ENCODE data around the gene BCL2. TPM values are rescaled to one million over a fixed set of nuclear protein-coding genes. Genes with fewer than 3 reads are reported as not detected.
"Not testable (repeated sequence)": the region's sequence is repeated elsewhere in the genome, so short reads cannot be mapped to it uniquely, and the experiment has no call there.

The BCL2 gene
- total RNA-seq, 4 donors from 2014 or later = 14.3 to 34.8 (median 23.5) TPM

DNA sequence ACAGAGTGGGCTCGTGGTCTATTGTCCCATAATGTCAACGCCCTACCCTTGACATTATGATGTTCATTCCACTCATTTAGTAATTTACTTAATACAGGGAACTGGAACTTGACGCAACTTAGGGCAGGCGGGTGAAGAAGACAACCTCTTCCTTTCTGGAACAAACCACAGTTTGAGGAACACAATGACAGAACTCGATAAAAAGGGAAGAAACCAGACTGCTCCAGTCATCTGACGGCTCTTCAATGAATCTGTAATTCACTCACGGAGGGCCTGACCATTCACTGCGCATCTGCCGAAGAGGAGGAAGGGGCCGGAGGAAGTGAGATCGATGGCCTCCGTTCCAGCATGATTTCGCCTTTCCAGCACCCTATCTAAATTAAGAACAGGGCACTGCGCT is 83.2 kb downstream of the BCL2 start:
- in situ Hi-C loops (cut with MboI; ENCODE audit: low pct_ligation_motif_present in 1 of 4, low pct_unique_long_range_greater_than_20kb in 1 of 4, low sequenced_read_pairs in 3 of 4) = no loop called here
- TF ChIP-seq, protein P1, sequence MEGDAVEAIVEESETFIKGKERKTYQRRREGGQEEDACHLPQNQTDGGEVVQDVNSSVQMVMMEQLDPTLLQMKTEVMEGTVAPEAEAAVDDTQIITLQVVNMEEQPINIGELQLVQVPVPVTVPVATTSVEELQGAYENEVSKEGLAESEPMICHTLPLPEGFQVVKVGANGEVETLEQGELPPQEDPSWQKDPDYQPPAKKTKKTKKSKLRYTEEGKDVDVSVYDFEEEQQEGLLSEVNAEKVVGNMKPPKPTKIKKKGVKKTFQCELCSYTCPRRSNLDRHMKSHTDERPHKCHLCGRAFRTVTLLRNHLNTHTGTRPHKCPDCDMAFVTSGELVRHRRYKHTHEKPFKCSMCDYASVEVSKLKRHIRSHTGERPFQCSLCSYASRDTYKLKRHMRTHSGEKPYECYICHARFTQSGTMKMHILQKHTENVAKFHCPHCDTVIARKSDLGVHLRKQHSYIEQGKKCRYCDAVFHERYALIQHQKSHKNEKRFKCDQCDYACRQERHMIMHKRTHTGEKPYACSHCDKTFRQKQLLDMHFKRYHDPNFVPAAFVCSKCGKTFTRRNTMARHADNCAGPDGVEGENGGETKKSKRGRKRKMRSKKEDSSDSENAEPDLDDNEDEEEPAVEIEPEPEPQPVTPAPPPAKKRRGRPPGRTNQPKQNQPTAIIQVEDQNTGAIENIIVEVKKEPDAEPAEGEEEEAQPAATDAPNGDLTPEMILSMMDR (IDR thresholded peaks at IDR 0.05) = no peak
- TF ChIP-seq POLR2A (IDR thresholded peaks at IDR 0.05) (no peak), EP300 (IDR thresholded peaks at IDR 0.05; ENCODE audit: low read depth) (no peak), POLR2AphosphoS5 (IDR thresholded peaks at IDR 0.05) (peak in 1 of 3 donors; percentile 6)
- peak overlapping the region; percentile 64 to 80 (median 78) for H3K27ac ChIP-seq
- H3K4me1 ChIP-seq = peaks cover 13 to 48% (median 29%) of the 10 kb centered on the region in 4 donors
- intact Hi-C loops (cut with DNase I; ENCODE audit: low total_unique reads) = no loop called here
- WGBS, 2 donors (ENCODE audit: low coverage in 1 of 2) = 82 to 88% methylated on average over 2 to 14 of the region's 14 CpGs
- H3K36me3 ChIP-seq = no peaks in the 10 kb centered on the region
- no peaks in the 10 kb centered on the region for H3K9me3 ChIP-seq
- no peaks in the 10 kb centered on the region for H3K27me3 ChIP-seq
- H3K4me3 ChIP-seq = no peak overlapping the region
- no peak for DNase-seq

DNA sequence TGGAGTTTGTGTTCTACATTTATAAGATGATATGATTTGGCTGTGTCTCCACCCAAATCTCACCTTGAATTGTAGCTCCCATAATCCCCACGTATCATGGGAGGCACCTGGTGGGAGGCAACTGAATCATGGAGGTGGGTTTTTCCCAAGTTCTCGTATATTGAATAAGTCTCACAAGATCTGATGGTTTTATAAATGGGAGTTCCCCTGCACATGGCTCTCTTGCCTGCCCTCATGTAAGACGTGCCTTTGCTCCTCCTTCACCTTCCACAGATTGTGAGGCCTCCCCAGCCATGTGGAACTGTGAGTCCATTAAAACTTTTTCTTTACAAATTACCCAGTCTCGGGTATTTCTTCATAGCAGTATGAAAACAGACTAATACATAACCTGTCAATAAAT is 83.6 kb downstream of the BCL2 start:
- H3K4me3 ChIP-seq; DNase-seq; H3K27me3 ChIP-seq; H3K36me3 ChIP-seq; intact Hi-C loops (cut with DNase I; ENCODE audit: low total_unique reads); in situ Hi-C loops (cut with MboI; ENCODE audit: low pct_ligation_motif_present in 1 of 4, low pct_unique_long_range_greater_than_20kb in 1 of 4, low sequenced_read_pairs in 3 of 4); H3K9me3 ChIP-seq: not testable (repeated sequence)
- peaks cover 16 to 49% (median 29%) of the 10 kb centered on the region in 4 donors for H3K4me1 ChIP-seq
- H3K27ac ChIP-seq = peak overlapping the region in 2 of 4 donors; percentile 10 to 79
- 84 to 91% methylated on average over 4 of the region's 4 CpGs for WGBS, 2 donors (ENCODE audit: low coverage in 1 of 2)

DNA sequence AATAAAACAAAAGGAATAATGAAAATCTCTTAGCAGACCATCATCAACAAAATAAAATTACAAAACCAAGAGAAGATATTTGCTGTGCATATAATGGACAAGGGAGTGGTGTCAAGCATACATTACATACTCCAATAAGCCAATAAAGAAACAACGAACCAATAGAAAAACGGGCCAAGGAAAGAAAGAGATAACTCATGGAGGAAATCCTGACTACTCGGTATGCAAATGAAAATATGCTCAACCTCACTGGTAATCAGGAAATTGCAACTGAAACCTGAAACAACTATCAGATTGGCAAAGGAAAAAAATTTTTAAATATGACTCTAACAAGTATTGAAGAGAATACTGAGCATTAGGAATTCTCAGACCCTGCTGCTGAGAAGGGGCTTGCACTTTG is 84.7 kb downstream of the BCL2 start:
- H3K4me3 ChIP-seq = no peak overlapping the region
- H3K36me3 ChIP-seq = no peaks in the 10 kb centered on the region
- no peak for DNase-seq
- H3K27ac ChIP-seq = peak overlapping the region in 3 of 4 donors; percentile 10 to 35 (median 13)
- H3K9me3 ChIP-seq = no peaks in the 10 kb centered on the region
- H3K4me1 ChIP-seq = peaks cover 18 to 57% (median 32%) of the 10 kb centered on the region in 4 donors
- WGBS, 2 donors (ENCODE audit: low coverage in 1 of 2) = 11 to 47% methylated on average over 3 of the region's 3 CpGs
- no peak for TF ChIP-seq POLR2AphosphoS5 (IDR thresholded peaks at IDR 0.05)
- no peak for TF ChIP-seq EP300 (IDR thresholded peaks at IDR 0.05; ENCODE audit: low read depth)
- TF ChIP-seq POLR2A (IDR thresholded peaks at IDR 0.05) = no peak
- TF ChIP-seq, protein P1 (IDR thresholded peaks at IDR 0.05) = no peak
- intact Hi-C loops (cut with DNase I; ENCODE audit: low total_unique reads) (no loop called here), in situ Hi-C loops (cut with MboI; ENCODE audit: low pct_ligation_motif_present in 1 of 4, low pct_unique_long_range_greater_than_20kb in 1 of 4, low sequenced_read_pairs in 3 of 4) (no loop called here)
- no peaks in the 10 kb centered on the region for H3K27me3 ChIP-seq

DNA sequence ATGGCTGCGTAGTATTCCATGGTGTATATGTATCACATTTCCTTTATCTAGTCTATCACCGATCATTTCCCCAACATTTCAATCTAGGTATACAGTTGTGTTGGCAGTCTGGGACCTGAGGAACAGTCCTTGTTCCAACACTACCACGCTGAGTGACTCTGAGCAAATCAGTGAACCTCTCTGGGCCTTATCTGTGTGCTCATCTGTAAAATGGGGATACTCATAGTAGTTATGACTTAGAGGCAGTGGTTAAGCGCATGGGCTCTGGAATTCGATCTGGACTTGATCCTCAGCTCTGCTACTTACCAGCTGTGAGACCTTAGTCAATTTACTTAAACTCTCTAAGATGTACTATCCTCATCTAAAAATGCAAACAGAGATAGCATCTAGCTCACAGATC is 85.1 kb downstream of the BCL2 start:
- no peak overlapping the region for H3K4me3 ChIP-seq
- H3K27ac ChIP-seq = peak overlapping the region in 2 of 4 donors; percentile 10 to 35
- H3K9me3 ChIP-seq = no peaks in the 10 kb centered on the region
- H3K4me1 ChIP-seq = peaks cover 18 to 61% (median 34%) of the 10 kb centered on the region in 4 donors
- no peaks in the 10 kb centered on the region for H3K27me3 ChIP-seq
- in situ Hi-C loops (cut with MboI; ENCODE audit: low pct_ligation_motif_present in 1 of 4, low pct_unique_long_range_greater_than_20kb in 1 of 4, low sequenced_read_pairs in 3 of 4) (no loop called here), intact Hi-C loops (cut with DNase I; ENCODE audit: low total_unique reads) (no loop called here)
- WGBS, 2 donors (ENCODE audit: low coverage in 1 of 2) = 97 to 100% methylated on average over 1 to 5 of the region's 5 CpGs
- H3K36me3 ChIP-seq = no peaks in the 10 kb centered on the region
- TF ChIP-seq POLR2AphosphoS5 (IDR thresholded peaks at IDR 0.05) (no peak), EP300 (IDR thresholded peaks at IDR 0.05; ENCODE audit: low read depth) (no peak), POLR2A (IDR thresholded peaks at IDR 0.05) (no peak)
- TF ChIP-seq, protein P1 (IDR thresholded peaks at IDR 0.05) = no peak
- no peak for DNase-seq

DNA sequence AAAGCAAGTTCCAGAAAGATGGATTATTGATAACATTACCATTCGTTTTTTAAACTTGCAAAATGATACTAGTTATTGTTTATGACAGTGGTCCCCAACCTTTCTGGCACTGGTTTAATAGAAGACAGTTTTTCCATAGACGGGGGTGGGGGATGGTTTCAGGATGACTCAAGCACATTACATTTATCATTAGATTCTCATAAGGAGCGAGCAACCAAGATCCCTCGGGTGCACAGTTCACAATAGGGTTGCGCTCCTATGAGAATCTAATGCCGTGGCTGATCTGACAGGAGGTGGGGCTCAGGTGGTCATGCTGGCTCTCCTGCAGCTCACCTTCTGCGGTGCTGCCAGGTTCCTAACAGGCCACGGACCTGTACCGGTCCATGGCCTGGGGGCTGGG is 86.2 kb downstream of the BCL2 start:
- H3K27ac ChIP-seq = no peak overlapping the region
- H3K36me3 ChIP-seq = no peaks in the 10 kb centered on the region
- no peaks in the 10 kb centered on the region for H3K9me3 ChIP-seq
- TF ChIP-seq, protein P1 (IDR thresholded peaks at IDR 0.05) = no peak
- TF ChIP-seq EP300 (IDR thresholded peaks at IDR 0.05; ENCODE audit: low read depth) (no peak), POLR2A (IDR thresholded peaks at IDR 0.05) (no peak), POLR2AphosphoS5 (IDR thresholded peaks at IDR 0.05) (no peak)
- H3K4me3 ChIP-seq = no peak overlapping the region
- H3K4me1 ChIP-seq = peaks cover 13 to 55% (median 28%) of the 10 kb centered on the region in 4 donors
- DNase-seq = no peak
- 79 to 91% methylated on average over 9 of the region's 9 CpGs for WGBS, 2 donors (ENCODE audit: low coverage in 1 of 2)
- intact Hi-C loops (cut with DNase I; ENCODE audit: low total_unique reads) = no loop called here
- in situ Hi-C loops (cut with MboI; ENCODE audit: low pct_ligation_motif_present in 1 of 4, low pct_unique_long_range_greater_than_20kb in 1 of 4, low sequenced_read_pairs in 3 of 4) = no loop called here
- no peaks in the 10 kb centered on the region for H3K27me3 ChIP-seq

All from transverse colon (tissue), 4 donors.